WTC11 (cell line): ENCODE results near the gene GGA1. TPM values are rescaled to one million over a fixed set of nuclear protein-coding genes. Genes with fewer than 3 reads are reported as not detected.

ENCODE experiments used
- ATAC-seq: fragments of 200-7000 bp; cut with Tn5 transposase; 2 replicates; pipeline ENCODE4 v1.10.0; 2021; ENCODE audit warnings: mild to moderate bottlenecking, moderate library complexity
- CTCF ChIA-PET: fragments of 300-600 bp; sonication (Branson Sonifier 250); formaldehyde crosslinking; loops from one replicate; lab custom pipeline; 2021; ENCODE audit warnings: antibody characterized with exemption; lab: Charles Lee
- POLR2A ChIA-PET: fragments of 350-600 bp; sonication (Branson Sonifier 250); formaldehyde crosslinking; loops from one replicate; lab custom pipeline; 2021; ENCODE audit warnings: antibody characterized with exemption; lab: Charles Lee
- DNase-seq: peaks from one replicate; pipeline ENCODE4 v3.0.0; 2021; ENCODE audit warnings: low spot score
- H3K27ac Mint-ChIP-seq: 2 replicates; pipeline ENCODE4 v1.8.0; 2021; ENCODE audit warnings: mixed read lengths
- H3K27me3 Mint-ChIP-seq: 2 replicates; pipeline ENCODE4 v1.8.0; 2021; ENCODE audit warnings: low read depth, mild to moderate bottlenecking, moderate library complexity, mixed read lengths
- H3K36me3 Mint-ChIP-seq: 2 replicates; pipeline ENCODE4 v1.8.0; 2021; ENCODE audit warnings: mixed read lengths
- H3K4me1 Mint-ChIP-seq: 2 replicates; pipeline ENCODE4 v1.8.0; 2022; ENCODE audit warnings: mixed read lengths
- H3K4me3 Mint-ChIP-seq: 2 replicates; pipeline ENCODE4 v1.8.0; 2021; ENCODE audit warnings: mild to moderate bottlenecking, moderate library complexity, mixed read lengths
- H3K9me3 Mint-ChIP-seq: 2 replicates; pipeline ENCODE4 v1.8.0; 2021; ENCODE audit warnings: mixed read lengths
- CREB1 ChIP-seq: sonication (generic); formaldehyde crosslinking; IDR thresholded peaks from 2 replicates; pipeline ENCODE4 v1.8.0; 2023; ENCODE audit warnings: mild to moderate bottlenecking, missing genetic modification reagents
- FOXP1 ChIP-seq: sonication (generic); formaldehyde crosslinking; IDR thresholded peaks from 2 replicates; pipeline ENCODE4 v1.8.0; 2022; ENCODE audit warnings: missing genetic modification reagents, mild to moderate bottlenecking, moderate library complexity, borderline replicate concordance
- MXD4 ChIP-seq: fragments of 250-450 bp; sonication (Bioruptor Pico); IDR thresholded peaks from 2 replicates; pipeline ENCODE4 v1.8.0; 2021; ENCODE audit warnings: mild to moderate bottlenecking, moderate library complexity, borderline replicate concordance
- NR1H2 ChIP-seq: sonication (generic); formaldehyde crosslinking; IDR thresholded peaks from 2 replicates; pipeline ENCODE4 v1.9.0; 2021; ENCODE audit warnings: mild to moderate bottlenecking, moderate library complexity, missing genetic modification reagents
- PRRX2 ChIP-seq: fragments of 250-450 bp; sonication (Bioruptor Pico); IDR thresholded peaks from 2 replicates; pipeline ENCODE4 v1.8.0; 2021; ENCODE audit warnings: mild to moderate bottlenecking
- SMAD4 ChIP-seq: sonication (generic); formaldehyde crosslinking; IDR thresholded peaks from 2 replicates; pipeline ENCODE4 v1.8.0; 2022; ENCODE audit warnings: mild to moderate bottlenecking, missing genetic modification reagents
- SP1 ChIP-seq: sonication (generic); formaldehyde crosslinking; conservative IDR thresholded peaks from 2 replicates; pipeline ENCODE4 v1.8.1; 2022; ENCODE audit warnings: missing genetic modification reagents
- TP53 ChIP-seq: sonication (generic); formaldehyde crosslinking; IDR thresholded peaks from 2 replicates; pipeline ENCODE4 v1.8.1; 2023; ENCODE audit warnings: mild to moderate bottlenecking, missing genetic modification reagents
- ZNF219 ChIP-seq: sonication (generic); formaldehyde crosslinking; IDR thresholded peaks from 2 replicates; pipeline ENCODE4 v1.8.0; 2023; ENCODE audit warnings: missing genetic modification reagents, mild to moderate bottlenecking, borderline replicate concordance
- ZNF232 ChIP-seq: sonication (generic); formaldehyde crosslinking; IDR thresholded peaks from 2 replicates; pipeline ENCODE4 v1.8.0; 2022; ENCODE audit warnings: mild to moderate bottlenecking, missing genetic modification reagents
- ZNF263 ChIP-seq: sonication (generic); formaldehyde crosslinking; IDR thresholded peaks from 2 replicates; pipeline ENCODE4 v1.8.1; 2022; ENCODE audit warnings: low read depth, mild to moderate bottlenecking, moderate library complexity, missing genetic modification reagents
- ZNF671 ChIP-seq: fragments of 250-450 bp; sonication (Bioruptor Pico); IDR thresholded peaks from 2 replicates; pipeline ENCODE4 v1.8.0; 2021; ENCODE audit warnings: mild to moderate bottlenecking
- total RNA-seq: library from RNA; stranded (reverse); gene quantifications from 3 replicates; pipeline ENCODE4 v1.2.3, GENCODE V29; 2021
- TF ChIP-seq, protein P1 (sequence below): fragments of 250-450 bp; sonication (Bioruptor Pico); IDR thresholded peaks from 2 replicates; pipeline ENCODE4 v1.9.0; 2021; ENCODE audit warnings: mild to moderate bottlenecking, borderline replicate concordance
- TF ChIP-seq, protein P2 (sequence below): fragments of 250-450 bp; sonication (Bioruptor Pico); IDR thresholded peaks from 2 replicates; pipeline ENCODE4 v2.1.2; 2022; ENCODE audit warnings: mild to moderate bottlenecking, moderate library complexity
- TF ChIP-seq, protein P3 (sequence below): sonication (generic); formaldehyde crosslinking; IDR thresholded peaks from 2 replicates; pipeline ENCODE4 v1.8.0; 2023; ENCODE audit warnings: mild to moderate bottlenecking, missing genetic modification reagents
- TF ChIP-seq, protein P4 (sequence below): sonication (generic); formaldehyde crosslinking; IDR thresholded peaks from 2 replicates; pipeline ENCODE4 v1.8.1; 2023; ENCODE audit warnings: mild to moderate bottlenecking, missing genetic modification reagents
- TF ChIP-seq, protein P5 (sequence below): fragments of 250-450 bp; sonication (Bioruptor Pico); conservative IDR thresholded peaks from 2 replicates; pipeline ENCODE4 v1.9.0; 2021; ENCODE audit warnings: mild to moderate bottlenecking
- TF ChIP-seq, protein P6 (sequence below): sonication (generic); formaldehyde crosslinking; IDR thresholded peaks from 2 replicates; pipeline ENCODE4 v1.8.0; 2023; ENCODE audit warnings: missing genetic modification reagents, mild to moderate bottlenecking, borderline replicate concordance
- TF ChIP-seq, protein P7 (sequence below): sonication (generic); formaldehyde crosslinking; IDR thresholded peaks from 2 replicates; pipeline ENCODE4 v1.8.1; 2023; ENCODE audit warnings: mild to moderate bottlenecking, missing genetic modification reagents

Gene GGA1
- total RNA-seq, 1 experiment from 2014 or later = 66.3 TPM

DNA sequence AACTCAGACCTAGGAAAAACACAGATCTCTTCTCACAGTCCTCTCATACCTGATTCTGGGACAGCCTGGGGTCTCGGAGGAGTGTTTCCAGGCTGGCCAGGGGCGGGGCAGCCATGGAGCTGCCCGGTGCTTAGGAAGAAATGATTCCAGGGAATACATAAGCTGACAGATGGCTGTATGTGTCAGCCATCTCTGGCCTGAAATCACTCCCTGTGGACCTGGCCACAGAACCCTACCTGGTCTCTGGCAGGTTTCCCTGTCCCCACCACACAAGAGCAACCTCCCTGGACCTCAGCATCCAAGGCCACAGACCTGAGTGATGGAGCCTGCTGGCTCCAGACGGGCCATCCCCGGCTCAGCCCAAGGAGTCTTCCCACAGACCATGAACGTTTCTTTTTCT is 10.0 kb downstream of the GGA1 start (continued):
- TF ChIP-seq FOXP1 (no peak), CREB1 (CRISPR knock-in tag) (no peak), NR1H2 (no peak), ZNF263 (no peak), ZNF219 (no peak), TP53 (CRISPR knock-in tag) (no peak), SP1 (CRISPR knock-in tag) (no peak), SMAD4 (CRISPR knock-in tag) (no peak)
- TF ChIP-seq, protein P1, sequence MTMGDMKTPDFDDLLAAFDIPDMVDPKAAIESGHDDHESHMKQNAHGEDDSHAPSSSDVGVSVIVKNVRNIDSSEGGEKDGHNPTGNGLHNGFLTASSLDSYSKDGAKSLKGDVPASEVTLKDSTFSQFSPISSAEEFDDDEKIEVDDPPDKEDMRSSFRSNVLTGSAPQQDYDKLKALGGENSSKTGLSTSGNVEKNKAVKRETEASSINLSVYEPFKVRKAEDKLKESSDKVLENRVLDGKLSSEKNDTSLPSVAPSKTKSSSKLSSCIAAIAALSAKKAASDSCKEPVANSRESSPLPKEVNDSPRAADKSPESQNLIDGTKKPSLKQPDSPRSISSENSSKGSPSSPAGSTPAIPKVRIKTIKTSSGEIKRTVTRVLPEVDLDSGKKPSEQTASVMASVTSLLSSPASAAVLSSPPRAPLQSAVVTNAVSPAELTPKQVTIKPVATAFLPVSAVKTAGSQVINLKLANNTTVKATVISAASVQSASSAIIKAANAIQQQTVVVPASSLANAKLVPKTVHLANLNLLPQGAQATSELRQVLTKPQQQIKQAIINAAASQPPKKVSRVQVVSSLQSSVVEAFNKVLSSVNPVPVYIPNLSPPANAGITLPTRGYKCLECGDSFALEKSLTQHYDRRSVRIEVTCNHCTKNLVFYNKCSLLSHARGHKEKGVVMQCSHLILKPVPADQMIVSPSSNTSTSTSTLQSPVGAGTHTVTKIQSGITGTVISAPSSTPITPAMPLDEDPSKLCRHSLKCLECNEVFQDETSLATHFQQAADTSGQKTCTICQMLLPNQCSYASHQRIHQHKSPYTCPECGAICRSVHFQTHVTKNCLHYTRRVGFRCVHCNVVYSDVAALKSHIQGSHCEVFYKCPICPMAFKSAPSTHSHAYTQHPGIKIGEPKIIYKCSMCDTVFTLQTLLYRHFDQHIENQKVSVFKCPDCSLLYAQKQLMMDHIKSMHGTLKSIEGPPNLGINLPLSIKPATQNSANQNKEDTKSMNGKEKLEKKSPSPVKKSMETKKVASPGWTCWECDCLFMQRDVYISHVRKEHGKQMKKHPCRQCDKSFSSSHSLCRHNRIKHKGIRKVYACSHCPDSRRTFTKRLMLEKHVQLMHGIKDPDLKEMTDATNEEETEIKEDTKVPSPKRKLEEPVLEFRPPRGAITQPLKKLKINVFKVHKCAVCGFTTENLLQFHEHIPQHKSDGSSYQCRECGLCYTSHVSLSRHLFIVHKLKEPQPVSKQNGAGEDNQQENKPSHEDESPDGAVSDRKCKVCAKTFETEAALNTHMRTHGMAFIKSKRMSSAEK (CRISPR knock-in tag) = no peak
- TF ChIP-seq, protein P2, sequence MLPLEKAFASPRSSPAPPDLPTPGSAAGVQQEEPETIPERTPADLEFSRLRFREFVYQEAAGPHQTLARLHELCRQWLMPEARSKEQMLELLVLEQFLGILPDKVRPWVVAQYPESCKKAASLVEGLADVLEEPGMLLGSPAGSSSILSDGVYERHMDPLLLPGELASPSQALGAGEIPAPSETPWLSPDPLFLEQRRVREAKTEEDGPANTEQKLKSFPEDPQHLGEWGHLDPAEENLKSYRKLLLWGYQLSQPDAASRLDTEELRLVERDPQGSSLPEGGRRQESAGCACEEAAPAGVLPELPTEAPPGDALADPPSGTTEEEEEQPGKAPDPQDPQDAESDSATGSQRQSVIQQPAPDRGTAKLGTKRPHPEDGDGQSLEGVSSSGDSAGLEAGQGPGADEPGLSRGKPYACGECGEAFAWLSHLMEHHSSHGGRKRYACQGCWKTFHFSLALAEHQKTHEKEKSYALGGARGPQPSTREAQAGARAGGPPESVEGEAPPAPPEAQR (CRISPR knock-in tag) = no peak
- TF ChIP-seq, protein P3, sequence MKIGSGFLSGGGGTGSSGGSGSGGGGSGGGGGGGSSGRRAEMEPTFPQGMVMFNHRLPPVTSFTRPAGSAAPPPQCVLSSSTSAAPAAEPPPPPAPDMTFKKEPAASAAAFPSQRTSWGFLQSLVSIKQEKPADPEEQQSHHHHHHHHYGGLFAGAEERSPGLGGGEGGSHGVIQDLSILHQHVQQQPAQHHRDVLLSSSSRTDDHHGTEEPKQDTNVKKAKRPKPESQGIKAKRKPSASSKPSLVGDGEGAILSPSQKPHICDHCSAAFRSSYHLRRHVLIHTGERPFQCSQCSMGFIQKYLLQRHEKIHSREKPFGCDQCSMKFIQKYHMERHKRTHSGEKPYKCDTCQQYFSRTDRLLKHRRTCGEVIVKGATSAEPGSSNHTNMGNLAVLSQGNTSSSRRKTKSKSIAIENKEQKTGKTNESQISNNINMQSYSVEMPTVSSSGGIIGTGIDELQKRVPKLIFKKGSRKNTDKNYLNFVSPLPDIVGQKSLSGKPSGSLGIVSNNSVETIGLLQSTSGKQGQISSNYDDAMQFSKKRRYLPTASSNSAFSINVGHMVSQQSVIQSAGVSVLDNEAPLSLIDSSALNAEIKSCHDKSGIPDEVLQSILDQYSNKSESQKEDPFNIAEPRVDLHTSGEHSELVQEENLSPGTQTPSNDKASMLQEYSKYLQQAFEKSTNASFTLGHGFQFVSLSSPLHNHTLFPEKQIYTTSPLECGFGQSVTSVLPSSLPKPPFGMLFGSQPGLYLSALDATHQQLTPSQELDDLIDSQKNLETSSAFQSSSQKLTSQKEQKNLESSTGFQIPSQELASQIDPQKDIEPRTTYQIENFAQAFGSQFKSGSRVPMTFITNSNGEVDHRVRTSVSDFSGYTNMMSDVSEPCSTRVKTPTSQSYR (CRISPR knock-in tag) = no peak

DNA sequence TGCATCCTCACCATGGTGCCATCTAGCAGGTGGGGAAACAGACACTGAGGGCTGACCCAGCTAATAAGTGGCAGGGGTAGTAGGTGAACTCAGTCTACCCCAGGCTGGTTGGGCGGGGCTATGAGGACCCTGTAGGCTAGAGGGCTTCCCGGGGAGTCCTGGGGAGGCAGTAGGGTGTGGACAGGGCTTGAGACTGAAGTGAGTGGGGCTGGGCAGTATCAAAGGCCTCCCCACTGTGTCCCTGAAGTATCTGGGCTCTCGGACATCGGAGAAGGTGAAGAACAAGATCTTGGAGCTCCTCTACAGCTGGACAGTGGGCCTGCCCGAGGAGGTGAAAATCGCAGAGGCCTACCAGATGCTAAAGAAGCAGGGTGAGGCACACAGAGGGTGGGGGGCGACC is 11.4 kb downstream of the GGA1 start:
- Mint-ChIP-seq H3K9me3 (no peaks in the 10 kb centered on the region), H3K36me3 (peaks cover 27% of the 10 kb centered on the region), H3K27ac (no peak overlapping the region), H3K4me1 (peaks cover 3% of the 10 kb centered on the region), H3K4me3 (no peak overlapping the region), H3K27me3 (no peaks in the 10 kb centered on the region)
- ChIA-PET CTCF (interaction anchor here (0.8 to 2.6 kb wide), 3 partner anchors 11 to 24 kb away, joined by 4 to 10 read pairs (median 8); partner anchors contain the start of gene GGA1), POLR2A (interaction anchor here (0.6 kb wide), 1 partner anchor 283 kb away, joined by 11 read pairs; no protein-coding TSS in a partner anchor)
- ATAC-seq (no peak), DNase-seq (no peak)
- TF ChIP-seq PRRX2 (CRISPR knock-in tag) = no peak
- TF ChIP-seq, protein P4, sequence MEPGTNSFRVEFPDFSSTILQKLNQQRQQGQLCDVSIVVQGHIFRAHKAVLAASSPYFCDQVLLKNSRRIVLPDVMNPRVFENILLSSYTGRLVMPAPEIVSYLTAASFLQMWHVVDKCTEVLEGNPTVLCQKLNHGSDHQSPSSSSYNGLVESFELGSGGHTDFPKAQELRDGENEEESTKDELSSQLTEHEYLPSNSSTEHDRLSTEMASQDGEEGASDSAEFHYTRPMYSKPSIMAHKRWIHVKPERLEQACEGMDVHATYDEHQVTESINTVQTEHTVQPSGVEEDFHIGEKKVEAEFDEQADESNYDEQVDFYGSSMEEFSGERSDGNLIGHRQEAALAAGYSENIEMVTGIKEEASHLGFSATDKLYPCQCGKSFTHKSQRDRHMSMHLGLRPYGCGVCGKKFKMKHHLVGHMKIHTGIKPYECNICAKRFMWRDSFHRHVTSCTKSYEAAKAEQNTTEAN = no peak
- TF ChIP-seq ZNF232 (CRISPR knock-in tag) = no peak
- TF ChIP-seq, protein P5, sequence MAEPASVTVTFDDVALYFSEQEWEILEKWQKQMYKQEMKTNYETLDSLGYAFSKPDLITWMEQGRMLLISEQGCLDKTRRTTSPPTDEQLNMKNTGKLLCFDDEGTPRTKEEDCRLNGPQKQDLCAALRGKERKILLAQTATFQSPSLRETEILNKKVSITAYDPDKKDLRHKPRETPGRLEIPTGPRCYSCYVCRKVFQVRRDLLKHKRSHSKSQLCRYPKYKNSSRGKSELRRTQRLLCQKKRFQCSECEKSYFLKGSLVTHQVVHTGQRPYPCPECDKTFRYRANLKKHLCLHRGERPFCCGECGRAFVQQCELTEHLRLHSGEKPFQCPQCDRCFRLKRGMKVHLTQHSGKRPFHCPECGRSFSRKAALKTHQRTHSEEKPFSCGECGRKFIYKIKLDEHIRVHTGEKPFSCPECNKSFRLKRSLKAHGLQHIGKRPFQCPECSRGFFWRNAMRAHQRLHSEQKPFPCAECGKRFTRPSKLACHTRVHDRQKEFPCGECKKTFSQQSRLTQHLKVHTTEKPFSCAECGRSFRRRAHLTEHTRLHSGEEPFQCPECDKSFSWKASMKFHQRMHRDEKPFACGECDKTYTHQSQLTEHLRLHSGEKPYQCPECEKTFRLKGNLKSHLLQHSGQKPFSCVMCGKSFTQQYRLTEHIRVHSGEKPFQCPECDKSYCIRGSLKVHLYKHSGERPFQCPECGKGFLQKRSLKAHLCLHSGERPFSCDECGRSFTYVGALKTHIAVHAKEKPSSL (CRISPR knock-in tag) = no peak
- TF ChIP-seq, protein P6, sequence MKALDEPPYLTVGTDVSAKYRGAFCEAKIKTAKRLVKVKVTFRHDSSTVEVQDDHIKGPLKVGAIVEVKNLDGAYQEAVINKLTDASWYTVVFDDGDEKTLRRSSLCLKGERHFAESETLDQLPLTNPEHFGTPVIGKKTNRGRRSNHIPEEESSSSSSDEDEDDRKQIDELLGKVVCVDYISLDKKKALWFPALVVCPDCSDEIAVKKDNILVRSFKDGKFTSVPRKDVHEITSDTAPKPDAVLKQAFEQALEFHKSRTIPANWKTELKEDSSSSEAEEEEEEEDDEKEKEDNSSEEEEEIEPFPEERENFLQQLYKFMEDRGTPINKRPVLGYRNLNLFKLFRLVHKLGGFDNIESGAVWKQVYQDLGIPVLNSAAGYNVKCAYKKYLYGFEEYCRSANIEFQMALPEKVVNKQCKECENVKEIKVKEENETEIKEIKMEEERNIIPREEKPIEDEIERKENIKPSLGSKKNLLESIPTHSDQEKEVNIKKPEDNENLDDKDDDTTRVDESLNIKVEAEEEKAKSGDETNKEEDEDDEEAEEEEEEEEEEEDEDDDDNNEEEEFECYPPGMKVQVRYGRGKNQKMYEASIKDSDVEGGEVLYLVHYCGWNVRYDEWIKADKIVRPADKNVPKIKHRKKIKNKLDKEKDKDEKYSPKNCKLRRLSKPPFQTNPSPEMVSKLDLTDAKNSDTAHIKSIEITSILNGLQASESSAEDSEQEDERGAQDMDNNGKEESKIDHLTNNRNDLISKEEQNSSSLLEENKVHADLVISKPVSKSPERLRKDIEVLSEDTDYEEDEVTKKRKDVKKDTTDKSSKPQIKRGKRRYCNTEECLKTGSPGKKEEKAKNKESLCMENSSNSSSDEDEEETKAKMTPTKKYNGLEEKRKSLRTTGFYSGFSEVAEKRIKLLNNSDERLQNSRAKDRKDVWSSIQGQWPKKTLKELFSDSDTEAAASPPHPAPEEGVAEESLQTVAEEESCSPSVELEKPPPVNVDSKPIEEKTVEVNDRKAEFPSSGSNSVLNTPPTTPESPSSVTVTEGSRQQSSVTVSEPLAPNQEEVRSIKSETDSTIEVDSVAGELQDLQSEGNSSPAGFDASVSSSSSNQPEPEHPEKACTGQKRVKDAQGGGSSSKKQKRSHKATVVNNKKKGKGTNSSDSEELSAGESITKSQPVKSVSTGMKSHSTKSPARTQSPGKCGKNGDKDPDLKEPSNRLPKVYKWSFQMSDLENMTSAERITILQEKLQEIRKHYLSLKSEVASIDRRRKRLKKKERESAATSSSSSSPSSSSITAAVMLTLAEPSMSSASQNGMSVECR (CRISPR knock-in tag) = no peak
- no peak for TF ChIP-seq NR1H2
- no peak for TF ChIP-seq ZNF671 (CRISPR knock-in tag)
- TF ChIP-seq, protein P7, sequence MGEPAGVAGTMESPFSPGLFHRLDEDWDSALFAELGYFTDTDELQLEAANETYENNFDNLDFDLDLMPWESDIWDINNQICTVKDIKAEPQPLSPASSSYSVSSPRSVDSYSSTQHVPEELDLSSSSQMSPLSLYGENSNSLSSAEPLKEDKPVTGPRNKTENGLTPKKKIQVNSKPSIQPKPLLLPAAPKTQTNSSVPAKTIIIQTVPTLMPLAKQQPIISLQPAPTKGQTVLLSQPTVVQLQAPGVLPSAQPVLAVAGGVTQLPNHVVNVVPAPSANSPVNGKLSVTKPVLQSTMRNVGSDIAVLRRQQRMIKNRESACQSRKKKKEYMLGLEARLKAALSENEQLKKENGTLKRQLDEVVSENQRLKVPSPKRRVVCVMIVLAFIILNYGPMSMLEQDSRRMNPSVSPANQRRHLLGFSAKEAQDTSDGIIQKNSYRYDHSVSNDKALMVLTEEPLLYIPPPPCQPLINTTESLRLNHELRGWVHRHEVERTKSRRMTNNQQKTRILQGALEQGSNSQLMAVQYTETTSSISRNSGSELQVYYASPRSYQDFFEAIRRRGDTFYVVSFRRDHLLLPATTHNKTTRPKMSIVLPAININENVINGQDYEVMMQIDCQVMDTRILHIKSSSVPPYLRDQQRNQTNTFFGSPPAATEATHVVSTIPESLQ = no peak
- TF ChIP-seq MXD4 (CRISPR knock-in tag) = no peak
